GM19351 (cell line): ENCODE measurements around the gene TLCD3A.
"Not testable (repeated sequence)": the region's sequence is repeated elsewhere in the genome, so short reads cannot be mapped to it uniquely, and the experiment has no call there.

Source experiments
- ATAC-seq: cut with Tn5 transposase; IDR thresholded peaks from one replicate; pipeline ENCODE4 v1.9.1; 2021; ENCODE audit warnings: mild to moderate bottlenecking, moderate library complexity; ENCODE audit not compliant: unreplicated experiment

The TLCD3A gene

DNA sequence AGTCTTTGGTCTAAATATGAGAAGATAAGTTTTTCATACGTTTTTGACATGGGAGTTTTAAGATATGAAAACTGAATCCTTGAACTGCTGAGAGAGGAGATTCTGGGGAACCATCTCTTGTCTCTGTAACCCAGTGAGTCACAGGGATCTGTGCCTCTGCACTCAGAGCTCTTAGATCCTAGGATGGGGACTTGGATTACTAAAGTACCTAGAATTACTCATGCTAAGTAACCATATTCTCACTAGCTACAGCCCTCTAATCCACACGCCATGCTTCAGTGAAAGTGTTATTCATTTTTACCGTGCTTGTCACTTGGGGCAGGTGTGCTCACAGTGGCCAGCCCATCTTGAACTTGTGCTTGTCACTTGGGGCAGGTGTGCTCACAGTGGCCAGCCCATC, 51.7 kb downstream of the TLCD3A start:
- no peak for ATAC-seq

DNA sequence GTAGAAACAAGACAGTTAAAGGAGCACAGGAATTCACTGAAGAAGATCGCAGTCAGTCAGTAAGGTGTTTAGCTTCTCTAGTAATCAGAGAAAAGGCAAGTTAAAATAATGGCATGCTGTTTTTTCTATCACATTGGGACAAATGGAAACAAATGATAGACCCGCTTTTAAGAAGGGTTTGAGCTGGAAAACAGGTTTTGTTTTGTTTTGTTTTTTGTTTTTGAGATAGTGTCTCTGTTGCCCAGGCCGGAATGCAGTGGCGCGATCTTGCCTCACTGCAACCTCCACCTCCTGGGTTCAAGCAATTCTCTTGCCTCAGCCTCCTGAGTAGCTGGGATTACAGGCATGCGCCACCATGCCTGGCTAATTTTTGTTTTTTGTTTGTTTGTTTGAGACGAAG, 53.5 kb downstream of the TLCD3A start:
- not testable (repeated sequence) for ATAC-seq

DNA sequence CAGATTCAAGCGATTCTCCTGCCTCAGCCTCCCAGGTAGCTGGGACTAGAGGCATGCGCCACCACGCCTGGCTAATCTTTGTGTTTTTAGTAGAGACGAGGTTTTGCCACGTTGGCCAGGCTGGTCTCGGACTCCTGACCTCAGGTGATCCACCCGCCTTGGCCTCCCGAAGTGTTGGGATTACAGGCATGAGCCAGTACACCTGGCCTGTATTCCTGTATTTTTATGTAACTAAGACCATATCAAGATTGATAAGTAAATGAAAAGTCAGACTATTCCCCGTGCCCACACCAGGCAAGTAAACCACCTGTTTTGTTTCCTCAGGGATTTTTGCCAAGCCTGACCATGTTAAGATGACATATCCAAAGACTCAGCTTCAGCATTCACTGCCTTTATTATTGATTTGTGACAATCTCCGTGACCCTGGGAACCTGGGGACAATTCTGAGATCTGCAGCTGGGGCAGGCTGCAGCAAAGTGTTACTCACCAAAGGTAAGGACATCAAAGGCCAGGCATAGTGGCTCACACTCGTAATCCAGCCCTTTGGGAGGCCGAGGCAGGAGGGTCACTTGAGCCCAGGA, 55.3 kb downstream of the TLCD3A start:
- ATAC-seq, result no peak

DNA sequence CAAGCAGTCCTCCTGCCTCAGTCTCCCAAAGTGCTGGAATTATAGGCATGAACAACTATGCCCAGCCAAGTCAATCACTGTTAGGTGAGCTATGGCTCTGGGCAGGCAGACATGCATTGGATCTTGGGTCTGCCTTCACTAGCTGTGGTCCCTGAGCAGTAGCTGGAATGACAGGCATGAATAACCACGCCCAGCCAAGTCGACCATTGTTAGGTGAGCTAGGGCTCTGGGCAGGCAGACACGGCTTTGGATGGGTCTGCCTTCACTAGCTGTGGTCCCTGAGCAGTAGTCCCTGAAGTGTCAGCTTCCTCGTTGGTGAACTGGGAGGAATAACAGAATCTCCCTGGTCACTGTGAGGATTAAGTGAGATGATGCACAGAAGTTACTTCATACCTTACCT, 56.2 kb downstream of the TLCD3A start:
- no peak for ATAC-seq

DNA sequence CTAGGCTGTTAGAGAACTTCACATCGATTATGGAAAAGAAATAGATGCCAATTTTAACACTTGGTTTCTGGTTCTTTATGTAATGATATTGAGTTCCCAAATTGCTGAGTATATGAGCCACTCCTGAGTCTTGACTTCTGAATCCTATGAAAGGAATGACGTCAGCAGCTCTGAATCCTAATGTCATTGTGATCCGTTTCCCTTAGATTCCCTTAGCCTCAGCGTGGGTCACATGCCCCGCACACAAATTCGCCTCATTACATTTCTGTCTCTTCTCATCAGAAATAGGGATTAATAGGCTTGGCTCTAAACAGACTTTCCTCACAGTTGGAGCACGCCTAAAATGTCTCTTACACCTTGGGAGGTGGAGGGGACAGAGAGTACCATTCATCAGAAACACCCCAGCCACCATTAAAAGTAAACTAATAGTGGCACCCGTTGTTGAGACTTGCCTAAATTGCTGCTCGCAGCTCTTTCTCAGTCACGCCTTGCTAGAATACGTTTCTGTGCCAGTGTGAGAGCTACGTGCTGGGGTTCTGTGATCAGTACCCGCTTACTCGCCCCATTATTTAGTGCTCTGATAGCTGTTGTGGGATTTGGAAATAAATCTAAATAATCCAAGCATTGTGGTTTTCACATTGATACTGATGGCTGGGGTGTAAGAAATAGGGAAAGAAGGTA, 56.9 kb downstream of the TLCD3A start:
- ATAC-seq, result no peak

DNA sequence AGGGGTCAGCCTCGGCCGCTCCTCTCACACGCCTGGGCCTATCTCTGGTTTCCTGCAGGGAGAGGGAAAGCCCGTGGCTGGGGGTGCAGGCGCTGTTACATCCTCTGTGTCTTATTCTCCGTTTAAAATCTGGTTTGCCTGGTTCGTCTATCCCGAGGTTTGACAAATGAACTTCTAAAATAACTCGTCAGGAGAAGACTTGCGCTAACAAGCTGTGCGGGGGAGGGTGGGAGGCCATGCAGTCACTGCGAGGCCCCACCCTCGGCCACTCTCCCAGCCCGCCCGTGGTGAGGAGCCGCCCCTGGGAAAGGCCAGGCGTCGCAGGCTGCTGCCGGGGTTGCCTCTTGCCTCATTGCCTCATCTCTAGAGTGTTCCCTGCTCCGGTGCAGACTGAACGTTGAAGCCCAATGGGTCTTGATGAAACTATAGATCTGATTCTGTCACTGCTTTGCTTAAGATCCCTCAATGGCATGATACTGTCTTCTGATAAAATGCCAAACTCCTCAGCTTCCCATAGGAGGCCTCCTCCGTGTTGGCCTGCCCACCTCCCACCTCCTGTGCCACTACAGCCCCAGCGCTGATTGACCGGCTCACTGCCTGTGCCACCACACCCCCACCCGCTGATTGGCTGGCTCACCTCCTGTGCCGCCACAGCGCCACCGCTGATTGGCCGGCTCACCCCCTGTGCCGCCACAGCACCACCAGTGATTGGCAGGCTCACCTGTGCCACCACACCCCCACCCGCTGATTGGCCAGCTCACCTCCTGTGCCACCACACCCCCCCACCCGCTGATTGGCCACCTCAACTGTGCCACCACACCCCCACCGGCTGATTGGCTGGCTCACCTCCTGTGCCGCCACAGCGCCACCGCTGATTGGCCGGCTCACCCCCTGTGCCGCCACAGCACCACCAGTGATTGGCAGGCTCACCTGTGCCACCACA, 57.8 kb downstream of the TLCD3A start:
- ATAC-seq, result not testable (repeated sequence)

DNA sequence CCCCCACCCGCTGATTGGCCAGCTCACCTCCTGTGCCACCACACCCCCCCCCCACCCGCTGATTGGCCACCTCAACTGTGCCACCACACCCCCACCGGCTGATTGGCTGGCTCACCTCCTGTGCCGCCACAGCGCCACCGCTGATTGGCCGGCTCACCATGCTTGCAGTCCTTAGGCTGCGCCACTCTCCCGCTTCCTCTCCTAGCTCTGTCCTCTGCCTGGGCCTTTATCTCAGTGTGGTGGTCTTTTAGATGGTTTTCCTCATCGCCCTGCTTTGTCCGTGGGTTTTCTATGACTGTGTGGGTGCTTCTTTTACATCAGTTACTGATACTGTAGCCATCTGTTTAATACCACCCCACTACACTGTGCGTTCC, 58.5 kb downstream of the TLCD3A start:
- not testable (repeated sequence) for ATAC-seq

DNA sequence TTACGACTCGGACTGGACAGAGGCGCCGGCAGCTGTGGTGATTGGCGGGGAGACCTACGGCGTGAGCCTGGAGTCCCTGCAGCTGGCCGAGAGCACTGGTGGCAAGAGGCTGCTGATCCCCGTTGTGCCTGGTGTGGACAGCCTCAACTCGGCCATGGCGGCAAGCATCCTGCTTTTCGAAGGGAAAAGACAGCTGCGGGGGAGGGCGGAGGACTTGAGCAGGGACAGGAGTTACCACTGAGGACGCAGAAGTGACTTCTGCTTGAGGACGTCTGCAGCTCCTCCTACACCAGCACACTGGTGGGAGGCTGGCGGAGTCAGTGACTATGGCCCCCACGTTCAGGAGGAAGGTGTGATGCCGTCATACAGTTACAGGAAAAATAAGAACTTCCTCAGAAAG, 59.4 kb downstream of the TLCD3A start:
- no peak for ATAC-seq

DNA sequence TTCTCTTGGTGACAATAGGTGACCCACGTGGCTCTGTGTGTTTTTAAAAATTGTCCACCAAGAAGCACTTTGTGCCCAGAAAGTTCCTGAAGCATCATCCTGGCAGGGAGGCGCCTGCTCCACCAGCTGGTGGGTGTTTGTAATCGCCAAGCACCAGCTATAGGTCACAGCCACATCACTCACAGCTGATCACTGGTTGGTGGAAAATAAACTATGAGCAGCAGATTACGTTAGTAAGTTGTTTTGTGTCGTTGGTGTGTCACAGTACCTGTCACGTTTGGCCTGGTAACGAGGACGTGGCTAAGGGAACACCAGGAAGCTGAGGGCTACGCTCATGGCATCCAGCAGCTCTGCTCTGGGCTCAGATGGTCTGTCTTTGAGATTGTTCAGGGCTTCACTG, 59.9 kb downstream of the TLCD3A start:
- ATAC-seq, result no peak
